ENCODE data around the gene GRM1.

The GRM1 gene

GRCh38 chr6:146347690-146348089 is 318.8 kb downstream of the GRM1 start:
- H3K9me2 ChIP-seq (replicated peaks; ENCODE audit: low read depth, low read length) = no peaks in the 10 kb centered on the region
- no peaks in the 10 kb centered on the region for H3K27me3 ChIP-seq (ENCODE audit: insufficient read depth, low read length, poor library complexity, severe bottlenecking)
- no peaks in the 10 kb centered on the region for H3K36me3 ChIP-seq (ENCODE audit: insufficient read depth, low read length)
- H4K20me1 ChIP-seq (ENCODE audit: insufficient read depth, low read length, poor library complexity, severe bottlenecking) = no peaks in the 10 kb centered on the region
- H3K4me3 ChIP-seq (ENCODE audit: low read length, poor library complexity, severe bottlenecking) = no peak overlapping the region
- H3K79me2 ChIP-seq (ENCODE audit: insufficient read depth, low read length) = no peaks in the 10 kb centered on the region
- no peaks in the 10 kb centered on the region for H3K9me3 ChIP-seq (ENCODE audit: insufficient read depth, low read depth, low read length)
- H3F3A ChIP-seq (ENCODE audit: low read depth) = no peaks in the 10 kb centered on the region
- TF ChIP-seq EZH2phosphoT487 (IDR thresholded peaks at IDR 0.05; ENCODE audit: borderline replicate concordance) = no peak
- TF ChIP-seq CTCF (conservative IDR thresholded peaks at IDR 0.05; ENCODE audit: low read length) = no peak
- H3K9ac ChIP-seq (ENCODE audit: low read depth, low read length, poor library complexity, severe bottlenecking) = no peak overlapping the region
- peaks cover 9% of the 10 kb centered on the region for H3K4me1 ChIP-seq (ENCODE audit: insufficient read depth, low read length, poor library complexity, severe bottlenecking)
- peak overlapping the region; percentile 59 for H2AFZ ChIP-seq (ENCODE audit: low read length)
- H3K4me2 ChIP-seq (ENCODE audit: low read depth, low read length, poor library complexity, severe bottlenecking) = no peak overlapping the region

GRCh38 chr6:146351018-146351417 is 322.2 kb downstream of the GRM1 start:
- peaks cover 9% of the 10 kb centered on the region for H3K4me1 ChIP-seq (ENCODE audit: insufficient read depth, low read length, poor library complexity, severe bottlenecking)
- no peaks in the 10 kb centered on the region for H3F3A ChIP-seq (ENCODE audit: low read depth)
- no peak overlapping the region for H3K4me2 ChIP-seq (ENCODE audit: low read depth, low read length, poor library complexity, severe bottlenecking)
- H3K27me3 ChIP-seq (ENCODE audit: insufficient read depth, low read length, poor library complexity, severe bottlenecking) = no peaks in the 10 kb centered on the region
- no peak overlapping the region for H3K9ac ChIP-seq (ENCODE audit: low read depth, low read length, poor library complexity, severe bottlenecking)
- no peaks in the 10 kb centered on the region for H3K79me2 ChIP-seq (ENCODE audit: insufficient read depth, low read length)
- H3K36me3 ChIP-seq (ENCODE audit: insufficient read depth, low read length) = no peaks in the 10 kb centered on the region
- H3K9me2 ChIP-seq (replicated peaks; ENCODE audit: low read depth, low read length) = no peaks in the 10 kb centered on the region
- H2AFZ ChIP-seq (ENCODE audit: low read length) = no peak overlapping the region
- TF ChIP-seq EZH2phosphoT487 (IDR thresholded peaks at IDR 0.05; ENCODE audit: borderline replicate concordance) (no peak), CTCF (conservative IDR thresholded peaks at IDR 0.05; ENCODE audit: low read length) (no peak)
- no peaks in the 10 kb centered on the region for H4K20me1 ChIP-seq (ENCODE audit: insufficient read depth, low read length, poor library complexity, severe bottlenecking)
- no peaks in the 10 kb centered on the region for H3K9me3 ChIP-seq (ENCODE audit: insufficient read depth, low read depth, low read length)
- no peak overlapping the region for H3K4me3 ChIP-seq (ENCODE audit: low read length, poor library complexity, severe bottlenecking)

DNA sequence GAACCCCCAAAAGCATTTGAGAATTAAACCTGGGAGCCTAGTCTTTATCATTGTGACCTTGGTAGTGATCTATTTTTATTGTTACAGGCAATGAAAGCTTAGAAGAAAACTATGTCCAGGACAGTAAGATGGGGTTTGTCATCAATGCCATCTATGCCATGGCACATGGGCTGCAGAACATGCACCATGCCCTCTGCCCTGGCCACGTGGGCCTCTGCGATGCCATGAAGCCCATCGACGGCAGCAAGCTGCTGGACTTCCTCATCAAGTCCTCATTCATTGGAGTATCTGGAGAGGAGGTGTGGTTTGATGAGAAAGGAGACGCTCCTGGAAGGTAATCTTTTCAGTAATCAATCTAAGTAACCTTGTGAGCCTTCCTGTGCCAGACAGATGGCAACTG is 323.3 kb downstream of the GRM1 start:
- H3K36me3 ChIP-seq (ENCODE audit: insufficient read depth, low read length) = no peaks in the 10 kb centered on the region
- H4K20me1 ChIP-seq (ENCODE audit: insufficient read depth, low read length, poor library complexity, severe bottlenecking) = no peaks in the 10 kb centered on the region
- H3K79me2 ChIP-seq (ENCODE audit: insufficient read depth, low read length) = no peaks in the 10 kb centered on the region
- no peaks in the 10 kb centered on the region for H3F3A ChIP-seq (ENCODE audit: low read depth)
- TF ChIP-seq CTCF (conservative IDR thresholded peaks at IDR 0.05; ENCODE audit: low read length) (no peak), EZH2phosphoT487 (IDR thresholded peaks at IDR 0.05; ENCODE audit: borderline replicate concordance) (no peak)
- no peak overlapping the region for H3K4me3 ChIP-seq (ENCODE audit: low read length, poor library complexity, severe bottlenecking)
- H3K9me2 ChIP-seq (replicated peaks; ENCODE audit: low read depth, low read length) = no peaks in the 10 kb centered on the region
- no peaks in the 10 kb centered on the region for H3K9me3 ChIP-seq (ENCODE audit: insufficient read depth, low read depth, low read length)
- no peaks in the 10 kb centered on the region for H3K27me3 ChIP-seq (ENCODE audit: insufficient read depth, low read length, poor library complexity, severe bottlenecking)
- H3K4me1 ChIP-seq (ENCODE audit: insufficient read depth, low read length, poor library complexity, severe bottlenecking) = peaks cover 9% of the 10 kb centered on the region
- H2AFZ ChIP-seq (ENCODE audit: low read length) = no peak overlapping the region
- no peak overlapping the region for H3K9ac ChIP-seq (ENCODE audit: low read depth, low read length, poor library complexity, severe bottlenecking)
- H3K4me2 ChIP-seq (ENCODE audit: low read depth, low read length, poor library complexity, severe bottlenecking) = no peak overlapping the region

Measured in Loucy (cell line).